Measurements from ENCODE around the gene MSL2.

- TF ChIP-seq, protein P1, sequence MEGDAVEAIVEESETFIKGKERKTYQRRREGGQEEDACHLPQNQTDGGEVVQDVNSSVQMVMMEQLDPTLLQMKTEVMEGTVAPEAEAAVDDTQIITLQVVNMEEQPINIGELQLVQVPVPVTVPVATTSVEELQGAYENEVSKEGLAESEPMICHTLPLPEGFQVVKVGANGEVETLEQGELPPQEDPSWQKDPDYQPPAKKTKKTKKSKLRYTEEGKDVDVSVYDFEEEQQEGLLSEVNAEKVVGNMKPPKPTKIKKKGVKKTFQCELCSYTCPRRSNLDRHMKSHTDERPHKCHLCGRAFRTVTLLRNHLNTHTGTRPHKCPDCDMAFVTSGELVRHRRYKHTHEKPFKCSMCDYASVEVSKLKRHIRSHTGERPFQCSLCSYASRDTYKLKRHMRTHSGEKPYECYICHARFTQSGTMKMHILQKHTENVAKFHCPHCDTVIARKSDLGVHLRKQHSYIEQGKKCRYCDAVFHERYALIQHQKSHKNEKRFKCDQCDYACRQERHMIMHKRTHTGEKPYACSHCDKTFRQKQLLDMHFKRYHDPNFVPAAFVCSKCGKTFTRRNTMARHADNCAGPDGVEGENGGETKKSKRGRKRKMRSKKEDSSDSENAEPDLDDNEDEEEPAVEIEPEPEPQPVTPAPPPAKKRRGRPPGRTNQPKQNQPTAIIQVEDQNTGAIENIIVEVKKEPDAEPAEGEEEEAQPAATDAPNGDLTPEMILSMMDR (IDR thresholded peaks at IDR 0.05) = no peak
- TF ChIP-seq ZNF317 (CRISPR knock-in tag; IDR thresholded peaks at IDR 0.05; ENCODE audit: borderline replicate concordance, low read depth) (no peak), ELF4 (CRISPR knock-in tag; IDR thresholded peaks at IDR 0.05; ENCODE audit: low read depth) (no peak), RELA (CRISPR knock-in tag; IDR thresholded peaks at IDR 0.05; ENCODE audit: borderline replicate concordance) (no peak), JUN (CRISPR knock-in tag; IDR thresholded peaks at IDR 0.05) (no peak), USF2 (CRISPR knock-in tag; IDR thresholded peaks at IDR 0.05) (no peak), NR3C1 (CRISPR knock-in tag; conservative IDR thresholded peaks at IDR 0.05; ENCODE audit: low read depth) (no peak), GABPB1 (CRISPR knock-in tag; IDR thresholded peaks at IDR 0.05) (no peak)
Measured at GRCh38 chr3:136141291-136141785, 54.8 kb downstream of the MSL2 start.

All from WTC11 (cell line).